GM12874 (cell line): ENCODE data around the gene DGKG.
A peak's percentile ranks its signal among the peaks of the same experiment; 100 is the strongest.

ENCODE experiments used
- TF ChIP-seq, protein P1 (sequence below): IDR thresholded peaks from 2 replicates; pipeline ENCODE4 v1.5.1; 2011; ENCODE audit warnings: low read depth, mild to moderate bottlenecking, control low read depth, low read length, moderate library complexity; ENCODE audit not compliant: insufficient read depth

The DGKG gene

DNA sequence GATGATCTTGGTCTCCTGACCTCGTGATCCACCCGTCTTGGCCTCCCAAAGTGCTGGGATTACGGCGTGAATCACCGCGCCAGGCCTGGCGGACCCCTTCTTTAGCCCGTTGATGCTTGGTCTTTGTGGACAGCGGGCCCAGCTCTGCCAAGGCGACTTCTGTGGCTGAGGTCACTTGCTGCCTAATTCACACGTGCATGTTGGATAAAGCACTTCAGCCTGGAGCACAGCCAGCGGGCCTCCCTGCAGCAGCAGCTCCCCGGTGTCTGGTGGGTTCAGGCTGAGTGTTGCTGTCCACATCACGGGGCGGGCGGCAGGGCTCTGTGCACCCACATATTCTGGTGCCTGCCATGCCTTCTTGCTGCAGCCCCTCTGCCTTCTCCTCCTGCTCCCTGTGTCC lies 88.4 kb downstream of the DGKG start:
- TF ChIP-seq, protein P1, sequence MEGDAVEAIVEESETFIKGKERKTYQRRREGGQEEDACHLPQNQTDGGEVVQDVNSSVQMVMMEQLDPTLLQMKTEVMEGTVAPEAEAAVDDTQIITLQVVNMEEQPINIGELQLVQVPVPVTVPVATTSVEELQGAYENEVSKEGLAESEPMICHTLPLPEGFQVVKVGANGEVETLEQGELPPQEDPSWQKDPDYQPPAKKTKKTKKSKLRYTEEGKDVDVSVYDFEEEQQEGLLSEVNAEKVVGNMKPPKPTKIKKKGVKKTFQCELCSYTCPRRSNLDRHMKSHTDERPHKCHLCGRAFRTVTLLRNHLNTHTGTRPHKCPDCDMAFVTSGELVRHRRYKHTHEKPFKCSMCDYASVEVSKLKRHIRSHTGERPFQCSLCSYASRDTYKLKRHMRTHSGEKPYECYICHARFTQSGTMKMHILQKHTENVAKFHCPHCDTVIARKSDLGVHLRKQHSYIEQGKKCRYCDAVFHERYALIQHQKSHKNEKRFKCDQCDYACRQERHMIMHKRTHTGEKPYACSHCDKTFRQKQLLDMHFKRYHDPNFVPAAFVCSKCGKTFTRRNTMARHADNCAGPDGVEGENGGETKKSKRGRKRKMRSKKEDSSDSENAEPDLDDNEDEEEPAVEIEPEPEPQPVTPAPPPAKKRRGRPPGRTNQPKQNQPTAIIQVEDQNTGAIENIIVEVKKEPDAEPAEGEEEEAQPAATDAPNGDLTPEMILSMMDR = no peak

DNA sequence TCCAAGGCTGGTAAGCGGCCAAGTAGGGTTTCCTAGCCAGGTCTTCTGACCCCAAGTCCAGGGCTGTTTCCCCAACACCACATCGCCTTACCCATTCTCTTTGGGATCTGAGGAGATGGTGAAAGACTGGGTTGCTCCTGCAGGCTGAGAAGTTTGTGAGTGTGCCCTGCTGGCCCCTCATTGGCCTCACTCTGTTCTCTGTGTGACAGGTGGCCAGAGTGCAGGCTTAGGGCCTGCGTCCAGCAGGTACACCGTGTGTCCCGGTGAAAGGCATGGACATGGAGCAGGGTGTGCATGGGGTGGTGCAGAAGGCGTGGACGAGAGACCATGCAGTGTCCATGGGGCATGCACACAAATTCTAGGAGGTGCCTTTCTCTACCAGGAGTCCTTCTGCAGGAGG lies 91.3 kb downstream of the DGKG start:
- TF ChIP-seq, protein P1 = no peak

DNA sequence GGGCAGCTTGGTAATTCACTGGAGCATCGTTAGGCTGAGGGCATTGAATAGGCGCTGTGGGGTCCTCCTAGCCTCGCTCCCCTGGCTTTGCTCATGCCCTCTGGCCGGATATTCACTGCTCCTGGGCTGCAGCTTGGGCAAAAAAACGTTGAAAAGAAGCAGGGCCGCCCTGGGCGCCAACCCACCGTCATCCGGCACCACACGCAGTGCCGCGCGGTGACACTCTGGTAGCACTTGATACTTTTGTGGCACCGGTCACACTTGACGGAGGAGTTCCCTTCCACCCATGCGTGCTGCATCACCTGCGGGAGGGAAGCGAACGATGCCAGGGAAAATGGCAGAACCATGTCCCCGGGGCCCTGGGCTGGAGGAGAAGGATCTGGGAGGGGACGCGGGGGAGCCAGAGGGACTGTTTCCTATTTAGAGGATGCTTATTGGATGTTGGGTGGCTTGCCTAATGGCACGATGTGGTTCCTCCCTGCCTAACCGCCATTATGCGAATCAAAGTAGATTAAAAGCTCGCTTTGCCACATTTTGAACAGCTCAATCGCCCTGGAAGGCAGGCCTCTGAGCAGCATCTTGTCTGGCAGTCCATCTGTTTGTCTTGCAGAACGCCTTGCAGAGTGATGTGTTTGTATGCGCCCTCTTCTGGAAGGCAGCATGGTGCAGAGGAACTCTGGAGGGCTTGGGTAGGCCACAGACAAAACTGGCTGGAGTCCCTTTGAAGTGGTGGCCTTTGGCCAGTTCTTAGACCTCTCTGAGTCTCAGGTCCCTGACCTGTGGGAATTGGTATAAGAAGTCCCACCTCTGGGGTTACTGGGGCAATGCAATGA lies 93.2 kb downstream of the DGKG start:
- TF ChIP-seq, protein P1 = peak; percentile 30; the same call in 1 of the 2 replicates

DNA sequence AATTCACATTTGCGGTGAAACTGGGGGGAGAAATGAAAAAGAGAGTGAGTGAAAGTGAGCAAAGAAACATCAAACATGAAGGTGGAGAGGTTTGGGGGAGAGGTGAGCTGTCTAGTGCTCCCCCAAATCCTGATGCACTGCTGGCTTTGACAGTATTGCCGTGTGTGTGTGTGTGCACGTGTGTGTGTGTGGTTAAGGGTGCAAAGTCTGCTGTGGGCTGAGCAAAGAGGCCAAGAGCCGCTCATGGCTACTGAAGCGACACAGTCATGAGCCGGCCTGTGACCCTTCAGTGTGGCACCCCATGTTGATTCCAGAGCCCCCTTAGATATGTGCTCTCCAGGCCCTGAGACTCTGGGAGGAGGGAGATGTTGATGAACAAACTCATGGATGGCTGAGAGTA lies 94.3 kb downstream of the DGKG start:
- TF ChIP-seq, protein P1 = no peak

DNA sequence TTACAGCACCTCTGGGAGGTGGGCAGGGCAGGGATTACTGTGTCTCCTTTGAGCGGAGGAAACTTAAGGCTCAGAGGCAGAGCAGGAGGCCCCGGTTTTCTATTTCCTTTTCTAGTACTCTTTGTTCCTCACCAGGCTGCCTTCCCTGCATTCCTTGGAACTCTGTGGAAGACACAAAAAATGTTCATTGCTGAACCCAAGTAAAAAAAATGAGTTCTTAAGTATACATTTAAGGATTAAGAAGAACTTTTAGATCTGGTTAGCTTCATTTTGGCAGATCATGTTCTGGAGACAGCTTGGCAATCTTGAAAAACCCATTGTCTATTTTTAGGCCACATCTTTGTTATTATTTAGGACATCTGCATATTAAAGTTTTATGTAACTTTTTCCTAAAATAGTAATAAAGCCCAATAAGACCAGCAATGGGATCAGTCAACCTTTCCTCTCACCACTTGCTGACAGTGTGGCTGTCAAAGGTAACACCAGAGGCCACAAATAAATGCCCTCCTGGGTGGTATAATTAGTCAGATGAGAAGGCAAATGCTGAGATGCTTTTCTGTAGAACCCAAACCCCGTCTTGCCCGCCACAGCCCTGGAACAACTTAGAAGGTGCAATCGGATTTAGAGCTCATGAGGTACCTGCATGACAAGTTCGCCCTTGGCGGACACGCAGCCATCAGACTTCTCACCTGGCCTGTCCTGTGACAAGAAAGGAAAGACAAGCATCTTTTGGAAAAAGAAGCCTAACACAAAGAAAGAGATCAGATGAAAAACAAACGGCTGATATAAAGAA lies 97.2 kb downstream of the DGKG start:
- TF ChIP-seq, protein P1 = no peak

DNA sequence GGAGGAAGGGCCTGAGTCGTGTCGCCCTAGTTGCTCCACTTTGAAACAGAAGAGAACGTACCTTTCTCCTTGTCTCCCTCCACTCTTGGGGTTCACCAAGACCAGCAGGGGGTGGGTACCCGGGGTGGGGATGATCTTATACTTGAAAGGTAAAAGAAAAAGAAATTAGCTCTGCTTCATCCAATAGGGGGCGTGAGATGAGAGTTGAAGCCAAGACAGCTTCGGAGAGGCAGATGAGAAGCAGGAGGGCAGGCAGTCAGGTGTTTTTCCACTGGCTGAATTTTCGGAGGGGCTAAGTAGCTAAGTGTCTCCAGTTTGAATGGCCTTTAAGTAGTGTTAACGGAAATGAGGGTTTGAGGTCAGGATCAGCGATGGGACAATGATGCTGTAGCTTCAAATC lies 100.4 kb downstream of the DGKG start:
- TF ChIP-seq, protein P1 = no peak; the same call in 1 of the 2 replicates

DNA sequence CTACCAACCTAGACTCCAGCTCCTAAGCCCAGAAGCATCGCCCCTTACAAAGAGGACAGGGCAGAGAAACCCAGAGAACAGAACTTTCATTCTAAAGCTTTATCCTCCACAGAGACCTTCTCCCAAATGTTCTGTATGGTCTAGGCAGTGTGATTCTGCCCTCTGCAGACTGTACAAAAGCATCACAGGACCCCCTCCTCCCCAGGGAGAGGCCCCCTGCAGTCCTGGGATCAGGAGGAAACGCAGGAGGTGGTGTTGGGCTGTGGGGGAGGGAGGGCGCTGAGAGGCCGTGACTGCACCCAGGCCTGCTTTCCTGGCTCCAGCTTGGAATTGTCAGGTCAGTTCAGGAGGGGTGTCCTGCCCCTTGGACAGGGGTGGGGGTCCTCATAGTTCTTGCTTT lies 101.3 kb downstream of the DGKG start:
- TF ChIP-seq, protein P1 = no peak
